K562 (cell line): Measurements from ENCODE around the gene ATP23. TPM values are rescaled to one million over a fixed set of nuclear protein-coding genes. Genes with fewer than 3 reads are reported as not detected.

Experiments
- CBFB ChIP-seq: sonication (generic); formaldehyde crosslinking; IDR thresholded peaks from 2 replicates; pipeline ENCODE4 v1.4.0; 2020; ENCODE audit warnings: mild to moderate bottlenecking, missing genetic modification reagents
- ETV6 ChIP-seq, 3 experiments: fragments of 150-350 bp in 1 of 3; sonication (generic) in 1 of 3; formaldehyde crosslinking in 1 of 3; IDR thresholded peaks; 2 replicates each; pipeline versions ENCODE4 v1.6.1 to v1.8.0; 2014 to 2022; ENCODE audit warnings: borderline replicate concordance in 2 of 3, low read depth in 2 of 3, antibody characterized with exemption in 1 of 3, low read length in 1 of 3, mild to moderate bottlenecking in 1 of 3, missing genetic modification reagents in 1 of 3
- HOMEZ ChIP-seq: fragments of 250-450 bp; sonication (Bioruptor Pico); IDR thresholded peaks from 2 replicates; pipeline ENCODE4 v1.4.0; 2020; ENCODE audit warnings: mild to moderate bottlenecking, moderate library complexity
- JUNB ChIP-seq: fragments of 450-650 bp; formaldehyde crosslinking; conservative IDR thresholded peaks from 2 replicates; pipeline ENCODE4 v1.4.0; 2020; ENCODE audit warnings: mild to moderate bottlenecking
- KLF1 ChIP-seq: fragments of 450-650 bp; IDR thresholded peaks from 2 replicates; pipeline ENCODE4 v1.6.1; 2016; ENCODE audit warnings: missing genetic modification characterization, missing compliant biosample characterization
- KLF10 ChIP-seq: fragments of 250-450 bp; sonication (Bioruptor Pico); IDR thresholded peaks from 2 replicates; pipeline ENCODE4 v1.6.1; 2021; ENCODE audit warnings: matching md5 sums
- MAZ ChIP-seq, 2 experiments: fragments of 450-650 bp in 1 of 2; sonication (generic) in 1 of 2; formaldehyde crosslinking; IDR thresholded peaks in 1 of 2; conservative IDR thresholded peaks in 1 of 2; 2 replicates each; pipeline versions ENCODE4 v1.4.0 to v1.5.0; 2020; ENCODE audit warnings: mild to moderate bottlenecking in 1 of 2, missing genetic modification reagents in 1 of 2
- MTA2 ChIP-seq: fragments of 450-650 bp; IDR thresholded peaks from 2 replicates; pipeline ENCODE4 v1.6.1; 2016; ENCODE audit warnings: low read depth
- NEUROD1 ChIP-seq: fragments of 150-350 bp; IDR thresholded peaks from 2 replicates; pipeline ENCODE4 v1.6.1; 2014; ENCODE audit warnings: borderline replicate concordance, low read length, low read depth; ENCODE audit not compliant: partially characterized antibody
- RAD51 ChIP-seq: fragments of 450-650 bp; IDR thresholded peaks from 2 replicates; pipeline ENCODE4 v1.7.1; 2016; ENCODE audit warnings: low read depth, mild to moderate bottlenecking, borderline replicate concordance
- RCOR1 ChIP-seq, 2 experiments: IDR thresholded peaks; 2 replicates each; pipeline ENCODE4 v1.6.1; 2012; ENCODE audit warnings: low read depth in 2 of 2, low read length in 2 of 2, borderline replicate concordance in 1 of 2, improper control_type of control experiment in 1 of 2
- STAG1 ChIP-seq: sonication (generic); formaldehyde crosslinking; IDR thresholded peaks from 2 replicates; pipeline ENCODE4 v1.5.0; 2020; ENCODE audit warnings: missing genetic modification reagents, borderline replicate concordance
- STAT5A ChIP-seq: IDR thresholded peaks from 2 replicates; pipeline ENCODE4 v1.6.1; 2012; ENCODE audit warnings: low read length, inconsistent platforms, borderline replicate concordance
- STAT6 ChIP-seq: sonication (generic); formaldehyde crosslinking; IDR thresholded peaks from 2 replicates; pipeline ENCODE4 v1.8.1; 2023; ENCODE audit warnings: mild to moderate bottlenecking, missing genetic modification reagents
- TAF1 ChIP-seq: IDR thresholded peaks from 2 replicates; pipeline ENCODE4 v1.6.1; 2011; ENCODE audit warnings: mild to moderate bottlenecking, low read length, moderate library complexity; ENCODE audit not compliant: insufficient read depth, control insufficient read depth, severe bottlenecking; ENCODE audit errors: extremely low read depth
- TCF3 ChIP-seq: sonication (generic); formaldehyde crosslinking; IDR thresholded peaks from 2 replicates; pipeline ENCODE4 v1.4.0; 2020; ENCODE audit warnings: mild to moderate bottlenecking, missing genetic modification reagents
- ZNF124 ChIP-seq: sonication (generic); formaldehyde crosslinking; IDR thresholded peaks from 2 replicates; pipeline ENCODE4 v1.8.1; 2022; ENCODE audit warnings: missing genetic modification reagents
- ZNF316 ChIP-seq: fragments of 450-650 bp; IDR thresholded peaks from 2 replicates; pipeline ENCODE4 v1.6.1; 2016
- polyA plus RNA-seq, 8 experiments: library from polyadenylated mRNA; depleted of rRNA in 4 of 8; stranded (reverse) in 5 of 8; unstranded in 3 of 8; fragments of >200 nt; fragmentation: Nextera tagmentation in 2 of 8; fragmentation: Illumina TruSeq in 1 of 8; extraction: Ambion mirVana in 2 of 8; extraction: Trizol in 1 of 8; gene quantifications; 2 replicates each; pipeline versions ENCODE4 v1.2.1 to v1.2.3, GENCODE V29; 2011 to 2014; ENCODE audit warnings: inconsistent platforms in 1 of 8, missing spikeins in 1 of 8
- total RNA-seq, 7 experiments: library from RNA; depleted of rRNA in 6 of 7; stranded (reverse); fragments of >200 nt in 6 of 7; fragmentation: Illumina TruSeq in 2 of 7; extraction: Trizol in 2 of 7; gene quantifications; 2 replicates each; pipeline versions ENCODE4 v1.2.1 to v1.2.3, GENCODE V29; 2011 to 2021; ENCODE audit warnings: low replicate concordance in 1 of 7
- TF ChIP-seq, protein P1 (sequence below), 2 experiments: fragments of 450-650 bp; conservative IDR thresholded peaks; 2 replicates each; pipeline ENCODE4 v1.6.1; 2017; ENCODE audit warnings: mild to moderate bottlenecking in 2 of 2, moderate library complexity in 2 of 2

The ATP23 gene
- total and polyA plus RNA-seq, 9 of the 15 experiments (the other 6 are each of a cell fraction or from before 2014, with no cell fraction given): 8.3 to 53.7 (median 28.5) TPM

DNA sequence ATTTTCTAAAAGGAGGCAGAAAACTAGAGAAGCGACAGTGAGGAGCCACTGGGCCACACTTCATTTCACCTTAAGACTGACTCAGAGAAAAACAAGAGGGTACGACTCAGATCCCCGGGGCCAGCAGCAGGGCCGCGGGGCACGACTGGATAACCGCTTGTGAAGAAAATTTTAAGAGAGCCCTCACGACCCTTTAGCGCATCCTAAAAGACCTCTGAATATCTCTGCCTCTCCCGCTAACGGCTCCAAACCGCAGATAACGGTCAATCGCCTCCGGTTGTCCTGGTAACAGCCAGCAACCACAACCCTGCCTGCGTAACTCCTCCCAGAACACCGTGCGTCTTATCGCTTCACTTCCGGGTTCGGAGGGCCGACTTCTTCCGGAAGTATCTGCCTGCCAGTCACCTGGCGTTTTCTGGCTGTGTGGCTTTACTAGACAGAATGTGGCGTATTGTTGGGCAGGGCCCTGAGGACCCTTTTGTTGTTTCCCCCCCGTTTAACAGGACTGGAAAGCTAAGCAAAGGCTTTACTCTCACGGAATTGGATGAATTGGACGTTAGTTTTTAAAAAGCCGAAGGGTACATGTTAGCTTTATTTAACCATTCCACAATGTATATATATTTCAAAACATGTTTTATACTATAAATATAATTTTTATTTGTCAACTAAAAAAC is 5.4 kb upstream of the ATP23 start (continued):
- TF ChIP-seq STAT5A (peak; percentile 26; the same call in 1 of the 2 replicates), KLF10 (CRISPR knock-in tag) (no peak), ZNF124 (no peak), JUNB (CRISPR knock-in tag) (no peak), RCOR1 (IDR thresholded peaks at IDR 0.05; ENCODE audit: borderline replicate concordance in 1 of 2, low read depth in 2 of 2, low read length in 2 of 2) (peak in 1 of 2 experiments; percentile 93; a peak in 2 of 4 replicates), NEUROD1 (peak; percentile 86), CBFB (CRISPR knock-in tag) (peak; percentile 99), MTA2 (peak; percentile 64), TAF1 (peak; percentile 96), MAZ (CRISPR knock-in tag; conservative IDR thresholded peaks at IDR 0.05 in 1 of 2, IDR thresholded peaks at IDR 0.05 in 1 of 2) (0 out of 4 replicates have a peak, but pooled peaks have one; percentile 12 to 22), RAD51 (peak; percentile 31), TCF3 (CRISPR knock-in tag) (peak; percentile 47), ZNF316 (no peak), ETV6 (IDR thresholded peaks at IDR 0.05; ENCODE audit: borderline replicate concordance in 1 of 2, low read depth in 2 of 2, low read length in 1 of 2) (peak; percentile 81 to 87; a peak in 2 of 4 replicates), ETV6 (CRISPR knock-in tag; IDR thresholded peaks at IDR 0.05; ENCODE audit: borderline replicate concordance) (no peak), KLF1 (no peak), HOMEZ (CRISPR knock-in tag) (no peak), STAG1 (CRISPR knock-in tag) (no peak), STAT6 (CRISPR knock-in tag) (no peak)
- TF ChIP-seq, protein P1, sequence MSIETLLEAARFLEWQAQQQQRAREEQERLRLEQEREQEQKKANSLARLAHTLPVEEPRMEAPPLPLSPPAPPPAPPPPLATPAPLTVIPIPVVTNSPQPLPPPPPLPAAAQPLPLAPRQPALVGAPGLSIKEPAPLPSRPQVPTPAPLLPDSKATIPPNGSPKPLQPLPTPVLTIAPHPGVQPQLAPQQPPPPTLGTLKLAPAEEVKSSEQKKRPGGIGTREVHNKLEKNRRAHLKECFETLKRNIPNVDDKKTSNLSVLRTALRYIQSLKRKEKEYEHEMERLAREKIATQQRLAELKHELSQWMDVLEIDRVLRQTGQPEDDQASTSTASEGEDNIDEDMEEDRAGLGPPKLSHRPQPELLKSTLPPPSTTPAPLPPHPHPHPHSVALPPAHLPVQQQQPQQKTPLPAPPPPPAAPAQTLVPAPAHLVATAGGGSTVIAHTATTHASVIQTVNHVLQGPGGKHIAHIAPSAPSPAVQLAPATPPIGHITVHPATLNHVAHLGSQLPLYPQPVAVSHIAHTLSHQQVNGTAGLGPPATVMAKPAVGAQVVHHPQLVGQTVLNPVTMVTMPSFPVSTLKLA (conservative IDR thresholded peaks at IDR 0.05): peak; percentile 56 to 74
